Right lobe of liver (tissue), 4 donors: ENCODE results near the gene RBFOX2.

Experiments
- CTCF ChIP-seq, 4 donors: fragments of 200-600 bp in 3 of 4; fragments of 450-650 bp in 1 of 4; IDR thresholded peaks; one replicate each; pipeline versions ENCODE4 v1.5.1 to v1.8.0; 2016 to 2022; ENCODE audit warnings: antibody characterized with exemption in 4 of 4, mild to moderate bottlenecking in 2 of 4
- POLR2A ChIP-seq: fragments of 450-650 bp; IDR thresholded peaks from one replicate; pipeline ENCODE4 v1.6.1; 2017; ENCODE audit warnings: antibody characterized with exemption, mild to moderate bottlenecking
- donor health status: DM: no; HTN: no; CAD: no.
- donor health status: DM: no; HTN: no; CAD: no.
- donor health status: DM: no; HTN: yes; CAD: no.

GRCh38 chr22:35862697-35863096 lies 165.9 kb downstream of the RBFOX2 start:
- no peak for TF ChIP-seq POLR2A
- TF ChIP-seq CTCF (IDR thresholded peaks at IDR 0.05) = no peak
